T1000 (cell line): ENCODE results near the gene B4GALNT1.
"Not testable (repeated sequence)": the region's sequence is repeated elsewhere in the genome, so short reads cannot be mapped to it uniquely, and the experiment has no call there.

Experiments
- DNase-seq: peaks from one replicate; lab custom pipeline; 2025; ENCODE audit warnings: mixed read lengths; lab: John Stamatoyannopoulos, UW

Gene B4GALNT1

GRCh38 chr12:57632958-57633840, at the start of gene B4GALNT1:
TSS of gene B4GALNT1 (minus strand) at chr12:57633201. CDS start at chr12:57632132, 1,069 bp downstream.
- DNase-seq = peak; percentile 100

GRCh38 chr12:57679697-57680096, 46.7 kb upstream of the B4GALNT1 start:
- DNase-seq = no peak

GRCh38 chr12:57677947-57678346, 44.9 kb upstream of the B4GALNT1 start:
- DNase-seq = not testable (repeated sequence)

GRCh38 chr12:57674691-57675090, 41.7 kb upstream of the B4GALNT1 start:
- DNase-seq = no peak

GRCh38 chr12:57672801-57673200, 39.8 kb upstream of the B4GALNT1 start:
- DNase-seq = no peak

- DNase-seq = not testable (repeated sequence)
Observed at GRCh38 chr12:57671811-57672210, 38.8 kb upstream of the B4GALNT1 start.

- not testable (repeated sequence) for DNase-seq
Observed at GRCh38 chr12:57669691-57670090, 36.7 kb upstream of the B4GALNT1 start.

GRCh38 chr12:57666897-57667296, 33.9 kb upstream of the B4GALNT1 start:
- DNase-seq = no peak

GRCh38 chr12:57665066-57665820, 32.2 kb upstream of the B4GALNT1 start:
- not testable (repeated sequence) for DNase-seq

GRCh38 chr12:57661376-57661775, 28.4 kb upstream of the B4GALNT1 start:
- DNase-seq = no peak

- DNase-seq = no peak
Observed at GRCh38 chr12:57658890-57659289, 25.9 kb upstream of the B4GALNT1 start.

- no peak for DNase-seq
Observed at GRCh38 chr12:57657744-57658143, 24.7 kb upstream of the B4GALNT1 start.

- DNase-seq = not testable (repeated sequence)
Observed at GRCh38 chr12:57656408-57656807, 23.4 kb upstream of the B4GALNT1 start.

- no peak for DNase-seq
Observed at GRCh38 chr12:57655541-57656240, 22.7 kb upstream of the B4GALNT1 start.

- DNase-seq = no peak
Observed at GRCh38 chr12:57654042-57654441, 21.0 kb upstream of the B4GALNT1 start.

- DNase-seq = not testable (repeated sequence)
Observed at GRCh38 chr12:57646659-57647049, 13.7 kb upstream of the B4GALNT1 start.

- not testable (repeated sequence) for DNase-seq
Observed at GRCh38 chr12:57645990-57646658, 13.1 kb upstream of the B4GALNT1 start.

- DNase-seq = no peak
Observed at GRCh38 chr12:57641699-57642442, 8.9 kb upstream of the B4GALNT1 start.

GRCh38 chr12:57640175-57641042, 7.4 kb upstream of the B4GALNT1 start:
- DNase-seq = no peak

GRCh38 chr12:57638096-57638495, 5.1 kb upstream of the B4GALNT1 start:
- DNase-seq = no peak
